Measurements from ENCODE around the gene PRR33. TPM values are rescaled to one million over a fixed set of nuclear protein-coding genes. Genes with fewer than 3 reads are reported as not detected.
A peak's percentile ranks its signal among the peaks of the same experiment; 100 is the strongest.

The PRR33 gene
- total and polyA plus RNA-seq, 8 donors: not detected

DNA sequence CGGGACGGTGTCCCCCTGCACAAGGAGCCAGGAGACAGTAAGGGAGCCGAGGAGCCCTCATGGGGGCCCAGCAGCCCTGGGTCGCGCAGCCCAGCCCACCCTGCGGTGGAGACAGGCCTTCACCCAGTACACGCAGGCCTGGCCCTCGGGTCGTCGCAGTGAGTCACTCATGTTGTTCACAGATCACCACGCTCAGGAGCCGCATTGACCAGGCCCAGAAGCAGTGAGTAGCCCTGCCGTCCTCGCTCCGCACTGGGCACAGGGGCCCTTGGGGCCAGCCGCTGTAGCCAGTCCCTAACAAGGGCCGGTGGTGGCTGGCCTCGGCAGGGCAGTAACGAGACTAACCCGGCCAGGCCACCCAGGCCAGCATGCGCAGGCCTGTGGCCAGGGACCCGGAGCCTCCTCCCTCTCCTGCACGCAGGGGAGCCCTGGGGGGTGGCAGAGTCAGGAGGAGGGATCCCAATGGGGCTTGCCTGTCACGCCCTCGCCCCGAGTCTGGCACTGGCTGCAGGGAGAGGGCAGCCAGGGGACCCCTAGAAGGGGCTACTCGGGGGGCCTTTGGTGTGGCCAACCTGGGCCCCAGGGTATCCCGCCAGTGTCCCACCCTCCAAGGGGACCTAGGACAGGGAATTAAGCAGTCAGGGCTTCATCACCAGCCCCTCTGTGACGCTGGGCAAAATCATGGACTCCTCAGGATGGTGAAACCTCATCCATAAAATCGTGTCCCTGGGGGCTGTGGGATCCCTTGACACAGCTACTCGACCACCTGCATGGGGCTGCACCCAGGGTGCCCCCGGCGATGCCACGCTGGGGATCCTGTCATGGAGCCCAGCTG lies 45.3 kb upstream of the PRR33 start:
- H3K4me3 ChIP-seq: no peak overlapping the region
- no peaks in the 10 kb centered on the region for H3K9me3 ChIP-seq
- DNase-seq: peak in 4 of 6 donors; percentile 10 to 69 (median 36)
- no peak for ATAC-seq
- no peaks in the 10 kb centered on the region for H3K4me1 ChIP-seq
- no peak overlapping the region for H3K27ac ChIP-seq
- H3K36me3 ChIP-seq: no peaks in the 10 kb centered on the region
- TF ChIP-seq, protein P1, sequence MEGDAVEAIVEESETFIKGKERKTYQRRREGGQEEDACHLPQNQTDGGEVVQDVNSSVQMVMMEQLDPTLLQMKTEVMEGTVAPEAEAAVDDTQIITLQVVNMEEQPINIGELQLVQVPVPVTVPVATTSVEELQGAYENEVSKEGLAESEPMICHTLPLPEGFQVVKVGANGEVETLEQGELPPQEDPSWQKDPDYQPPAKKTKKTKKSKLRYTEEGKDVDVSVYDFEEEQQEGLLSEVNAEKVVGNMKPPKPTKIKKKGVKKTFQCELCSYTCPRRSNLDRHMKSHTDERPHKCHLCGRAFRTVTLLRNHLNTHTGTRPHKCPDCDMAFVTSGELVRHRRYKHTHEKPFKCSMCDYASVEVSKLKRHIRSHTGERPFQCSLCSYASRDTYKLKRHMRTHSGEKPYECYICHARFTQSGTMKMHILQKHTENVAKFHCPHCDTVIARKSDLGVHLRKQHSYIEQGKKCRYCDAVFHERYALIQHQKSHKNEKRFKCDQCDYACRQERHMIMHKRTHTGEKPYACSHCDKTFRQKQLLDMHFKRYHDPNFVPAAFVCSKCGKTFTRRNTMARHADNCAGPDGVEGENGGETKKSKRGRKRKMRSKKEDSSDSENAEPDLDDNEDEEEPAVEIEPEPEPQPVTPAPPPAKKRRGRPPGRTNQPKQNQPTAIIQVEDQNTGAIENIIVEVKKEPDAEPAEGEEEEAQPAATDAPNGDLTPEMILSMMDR (IDR thresholded peaks at IDR 0.05): no peak
- intact Hi-C loops (cut with DNase I): no loop called here
- no peaks in the 10 kb centered on the region for H3K27me3 ChIP-seq
- WGBS, 2 donors: 82 to 88% methylated on average over 34 of the region's 34 CpGs
- no peak for FAIRE-seq

DNA sequence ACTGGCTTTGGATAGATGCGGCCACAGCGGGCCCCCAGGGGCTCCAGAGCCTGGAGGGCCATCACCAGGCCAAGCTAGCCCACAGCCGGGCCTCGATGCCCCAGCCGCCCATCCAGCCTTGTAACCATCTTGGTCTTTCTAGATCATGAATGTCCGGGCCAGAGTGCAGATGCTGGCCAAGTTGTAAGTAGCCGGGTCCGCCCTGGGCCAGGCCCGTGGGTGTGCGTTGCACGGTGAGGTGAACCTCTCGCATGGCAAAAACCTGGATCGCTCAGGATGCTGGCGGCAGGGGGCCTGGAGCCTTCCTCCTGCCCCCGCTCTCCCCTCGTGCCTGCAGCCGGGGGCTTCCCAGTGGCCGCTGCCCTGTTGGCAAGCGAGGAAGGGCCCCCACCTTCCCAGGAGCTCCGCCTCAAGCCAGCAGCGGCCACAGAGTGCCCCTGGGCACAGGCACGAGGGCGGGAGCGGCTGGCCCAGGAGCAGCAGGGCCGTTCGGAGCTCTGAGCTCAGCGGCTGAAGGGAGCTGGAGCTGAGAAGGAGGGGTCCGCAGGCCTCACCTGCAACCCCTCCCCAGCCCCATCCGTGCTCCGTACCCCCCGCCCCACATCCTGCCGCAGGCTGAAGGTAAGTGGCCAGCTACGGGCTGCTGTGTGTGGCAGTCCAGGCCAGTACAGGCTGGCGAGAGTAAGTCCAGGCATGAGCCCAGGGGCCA lies 44.5 kb upstream of the PRR33 start:
- ATAC-seq (no peak), DNase-seq (peak in 4 of 6 donors; percentile 8 to 68 (median 31))
- intact Hi-C loops (cut with DNase I): no loop called here

DNA sequence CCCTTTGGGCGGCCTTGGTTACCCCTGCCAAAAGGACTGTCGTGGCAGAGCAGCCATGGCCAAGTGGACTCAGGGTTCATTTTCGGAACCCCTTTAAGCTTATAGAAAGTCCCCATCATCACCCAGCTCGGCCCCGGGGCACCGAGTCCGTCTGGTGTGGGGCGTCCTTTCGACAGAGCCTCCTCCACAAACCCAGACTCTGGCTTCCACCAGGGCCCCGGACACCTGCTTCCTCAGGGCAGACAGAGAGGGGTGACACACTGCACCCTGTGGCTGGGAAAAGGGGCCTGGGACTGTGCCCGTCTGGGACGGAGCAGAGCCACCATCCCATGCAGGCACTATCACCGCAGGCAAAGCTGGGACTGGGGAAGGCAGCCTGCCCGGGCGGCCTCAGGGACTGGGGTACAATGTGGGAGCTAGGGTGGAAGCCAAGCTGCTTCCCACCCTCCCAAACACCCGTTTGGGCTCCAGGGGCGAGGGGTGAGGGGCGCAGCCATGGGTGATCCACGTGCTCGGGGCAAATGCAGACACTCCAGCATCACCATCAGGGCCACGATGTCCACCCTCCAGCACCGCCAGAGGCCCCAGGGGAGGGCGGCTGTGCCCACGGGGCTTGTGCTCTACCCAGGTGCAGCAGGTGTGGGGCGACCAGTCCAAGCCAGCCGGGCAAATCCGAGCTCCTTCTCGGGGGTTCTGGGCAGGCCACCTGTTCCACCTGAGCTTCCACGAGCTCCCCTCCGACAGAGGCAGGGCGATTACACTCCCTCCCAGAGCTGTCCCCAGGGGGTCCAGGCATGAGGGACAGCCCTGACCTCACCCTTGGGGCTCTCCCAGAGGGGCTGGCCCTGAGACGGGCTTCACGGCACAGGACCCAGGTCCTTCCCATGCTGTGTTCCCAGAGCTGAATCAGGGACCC lies 43.7 kb upstream of the PRR33 start:
- intact Hi-C loops (cut with DNase I): no loop called here
- H3K9me3 ChIP-seq: no peaks in the 10 kb centered on the region
- no peak overlapping the region for H3K4me3 ChIP-seq
- H3K4me1 ChIP-seq: no peaks in the 10 kb centered on the region
- FAIRE-seq (no peak), DNase-seq (peak in 3 of 6 donors; percentile 11 to 68 (median 23)), ATAC-seq (no peak)
- no peak overlapping the region for H3K27ac ChIP-seq
- WGBS, 2 donors: 67 to 84% methylated on average over 31 to 33 of the region's 33 CpGs
- H3K36me3 ChIP-seq: no peaks in the 10 kb centered on the region
- H3K27me3 ChIP-seq: no peaks in the 10 kb centered on the region
- TF ChIP-seq, protein P1 (IDR thresholded peaks at IDR 0.05): no peak

More for the DNA sequence above, 44.5 kb upstream of the PRR33 start:
- Histone ChIP-seq H3K27me3 (no peaks in the 10 kb centered on the region), H3K4me1 (no peaks in the 10 kb centered on the region), H3K9me3 (no peaks in the 10 kb centered on the region), H3K36me3 (no peaks in the 10 kb centered on the region), H3K27ac (no peak overlapping the region), H3K4me3 (no peak overlapping the region)
- WGBS, 2 donors: 86 to 90% methylated on average over 31 to 34 of the region's 34 CpGs
- TF ChIP-seq, protein P1 (IDR thresholded peaks at IDR 0.05): no peak
- FAIRE-seq: no peak

DNA sequence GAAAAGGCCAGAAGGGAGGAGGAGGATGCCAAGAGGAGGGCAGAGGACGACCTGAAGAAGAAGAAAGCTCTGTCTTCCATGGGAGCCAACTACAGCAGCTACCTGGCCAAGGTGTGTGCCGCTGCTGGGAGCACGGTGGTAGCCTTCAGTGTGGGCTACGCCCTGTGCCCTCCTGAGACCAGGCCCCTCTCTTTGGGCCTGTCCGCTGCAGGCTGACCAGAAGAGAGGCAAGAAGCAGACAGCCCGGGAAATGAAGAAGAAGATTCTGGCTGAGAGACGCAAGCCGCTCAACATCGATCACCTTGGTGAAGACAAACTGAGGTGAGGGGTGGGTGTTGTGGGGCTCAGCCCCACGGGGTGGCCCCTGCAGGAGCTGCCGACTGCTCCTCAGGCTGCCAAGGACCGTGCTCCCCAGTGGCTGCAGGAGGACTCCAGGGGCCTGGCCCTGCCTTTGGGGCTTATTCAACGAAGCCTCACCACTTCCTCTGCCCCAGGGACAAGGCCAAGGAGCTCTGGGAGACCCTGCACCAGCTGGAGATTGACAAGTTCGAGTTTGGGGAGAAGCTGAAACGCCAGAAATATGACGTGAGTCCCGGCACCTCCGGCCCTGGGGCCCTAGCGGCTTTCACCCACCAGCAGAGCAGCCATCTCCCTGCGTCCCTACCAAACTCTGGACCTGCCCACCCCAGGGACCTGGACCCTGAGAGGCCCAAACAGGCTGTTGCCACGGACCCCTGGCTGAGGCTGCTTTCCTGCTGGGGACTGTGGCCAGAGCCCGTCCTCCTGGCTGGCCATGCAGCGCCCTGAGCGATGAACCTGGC lies 42.9 kb upstream of the PRR33 start:
- Histone ChIP-seq H3K9me3 (no peaks in the 10 kb centered on the region), H3K27me3 (no peaks in the 10 kb centered on the region), H3K27ac (no peak overlapping the region), H3K36me3 (no peaks in the 10 kb centered on the region), H3K4me3 (no peak overlapping the region), H3K4me1 (no peaks in the 10 kb centered on the region)
- intact Hi-C loops (cut with DNase I): no loop called here
- no peak for ATAC-seq
- WGBS, 2 donors: 59 to 68% methylated on average over 24 of the region's 24 CpGs
- peak in 2 of 6 donors; percentile 11 to 39 for DNase-seq
- TF ChIP-seq, protein P1 (IDR thresholded peaks at IDR 0.05): no peak
- FAIRE-seq: no peak
